H1 (cell line): ENCODE data around the gene TEKTIP1. TPM values are rescaled to one million over a fixed set of nuclear protein-coding genes. Genes with fewer than 3 reads are reported as not detected.
A peak's percentile ranks its signal among the peaks of the same experiment; 100 is the strongest.

ENCODE experiments used
- CBX5 ChIP-seq: fragments of 300-800, 300-1000 bp; sonication (generic); IDR thresholded peaks from 2 replicates; pipeline ENCODE4 v1.7.1; 2016; ENCODE audit warnings: antibody characterized with exemption, low read length, low read depth
- CHD2 ChIP-seq: IDR thresholded peaks from 2 replicates; pipeline ENCODE4 v1.6.1; 2012; ENCODE audit warnings: low read length, improper control_type of control experiment
- E2F6 ChIP-seq: IDR thresholded peaks from 2 replicates; pipeline ENCODE4 v1.6.1; 2012; ENCODE audit warnings: inconsistent platforms
- GABPA ChIP-seq: IDR thresholded peaks from 2 replicates; pipeline ENCODE4 v1.6.1; 2011; ENCODE audit warnings: mild to moderate bottlenecking, low read length, moderate library complexity, borderline replicate concordance; ENCODE audit not compliant: insufficient read depth
- HDAC6 ChIP-seq: IDR thresholded peaks from one replicate; pipeline ENCODE4 v1.7.1; 2012; ENCODE audit warnings: low read depth, mild to moderate bottlenecking, inconsistent platforms, low read length, moderate library complexity
- JUN ChIP-seq: IDR thresholded peaks from 2 replicates; pipeline ENCODE4 v1.6.1; 2011; ENCODE audit warnings: low read depth, mild to moderate bottlenecking, improper control_type of control experiment, low read length
- JUND ChIP-seq: IDR thresholded peaks from 2 replicates; pipeline ENCODE4 v1.6.1; 2011; ENCODE audit warnings: mild to moderate bottlenecking, improper control_type of control experiment, low read length
- MAX ChIP-seq: IDR thresholded peaks from 2 replicates; pipeline ENCODE4 v1.6.1; 2012; ENCODE audit warnings: inconsistent platforms
- NANOG ChIP-seq: IDR thresholded peaks from 2 replicates; pipeline ENCODE4 v1.6.1; 2011; ENCODE audit warnings: low read length, low read depth, mild to moderate bottlenecking, inconsistent platforms; ENCODE audit not compliant: insufficient read depth, poor library complexity, severe bottlenecking
- RAD21 ChIP-seq, 2 experiments: IDR thresholded peaks in 1 of 2; conservative IDR thresholded peaks in 1 of 2; 2 replicates each; pipeline ENCODE4 v1.6.1; 2011; ENCODE audit warnings: low read depth in 2 of 2, low read length in 2 of 2, improper control_type of control experiment in 1 of 2, inconsistent platforms in 1 of 2, mild to moderate bottlenecking in 1 of 2, moderate library complexity in 1 of 2
- RFX5 ChIP-seq: IDR thresholded peaks from 2 replicates; pipeline ENCODE4 v1.6.1; 2011; ENCODE audit warnings: low read depth, low read length, improper control_type of control experiment, borderline replicate concordance
- RNF2 ChIP-seq: fragments of 200-900, 300-1000 bp; sonication (generic); IDR thresholded peaks from 2 replicates; pipeline ENCODE4 v1.7.1; 2016; ENCODE audit warnings: borderline replicate concordance, low read depth, mild to moderate bottlenecking, antibody characterized with exemption, low read length; ENCODE audit not compliant: poor library complexity, severe bottlenecking; ENCODE audit errors: missing control alignments
- SAP30 ChIP-seq: fragments of 300-600 bp; sonication (generic); IDR thresholded peaks from 2 replicates; pipeline ENCODE4 v1.7.1; 2012; ENCODE audit warnings: low read length, moderate library complexity, mild to moderate bottlenecking, inconsistent platforms; ENCODE audit not compliant: insufficient read depth, insufficient replicate concordance
- SIRT6 ChIP-seq: IDR thresholded peaks from one replicate; pipeline ENCODE4 v1.7.1; 2012; ENCODE audit warnings: low read length, inconsistent platforms
- TAF7 ChIP-seq: optimal IDR thresholded peaks from 2 replicates; pipeline ENCODE3; 2011; ENCODE audit warnings: low read depth, mild to moderate bottlenecking, inconsistent platforms, low read length, moderate library complexity, borderline replicate concordance
- TBP ChIP-seq: IDR thresholded peaks from 2 replicates; pipeline ENCODE4 v1.6.1; 2011; ENCODE audit warnings: low read depth, low read length, improper control_type of control experiment
- ZNF274 ChIP-seq: IDR thresholded peaks from 2 replicates; pipeline ENCODE4 v1.7.0; 2012; ENCODE audit warnings: low read length, borderline replicate concordance; ENCODE audit errors: extremely low read depth
- polyA plus RNA-seq, 7 experiments: library from polyadenylated mRNA; depleted of rRNA in 3 of 7; stranded (reverse) in 5 of 7; unstranded in 2 of 7; fragments of >200 nt in 5 of 7; fragments of 200-250 nt in 2 of 7; gene quantifications; 1 replicate in 5 of 7; 2 replicates in 1 of 7; 4 replicates in 1 of 7; pipeline versions ENCODE4 v1.2.1 to v1.2.3, GENCODE V29; 2011 to 2013; ENCODE audit warnings: missing spikeins in 2 of 7, mixed read lengths in 2 of 7
- total RNA-seq: library from RNA; stranded (reverse); fragmentation: NEBNext Ultra II Directional; extraction: Animal tissue kit (Norgen Biotek cat#: 25700); gene quantifications from 2 replicates; pipeline ENCODE4 v1.2.1, GENCODE V29; 2021
- TF ChIP-seq, protein P1 (sequence below): IDR thresholded peaks from 2 replicates; pipeline ENCODE4 v1.6.1; 2012; ENCODE audit warnings: low read length, inconsistent platforms

Gene TEKTIP1
- total and polyA plus RNA-seq, 2 of the 8 experiments (the other 6 are each of a cell fraction or from before 2014, with no cell fraction given), result 1.1 TPM; not detected in 1

GRCh38 chr19:3505598-3506383 lies 33.2 kb upstream of the TEKTIP1 start, which contains the start of gene FZR1 (continued):
- TF ChIP-seq HDAC6, result no peak
- TF ChIP-seq GABPA, result no peak
- peak; percentile 61; the same call in 1 of the 2 replicates for TF ChIP-seq E2F6
- TF ChIP-seq SAP30, result peak; percentile 96
- TF ChIP-seq RAD21 (IDR thresholded peaks at IDR 0.05 in 1 of 2, conservative IDR thresholded peaks at IDR 0.05 in 1 of 2; ENCODE audit: low read depth in 2 of 2, low read length in 2 of 2), result no peak
- TF ChIP-seq TAF7, result peak; percentile 42
- TF ChIP-seq NANOG, result no peak
- no peak for TF ChIP-seq RNF2
- TF ChIP-seq JUND, result no peak; the same call in 1 of the 2 replicates
- TF ChIP-seq CHD2, result no peak
- peak; percentile 49 for TF ChIP-seq TBP
- no peak; the same call in 1 of the 2 replicates for TF ChIP-seq MAX
- TF ChIP-seq, protein P1, sequence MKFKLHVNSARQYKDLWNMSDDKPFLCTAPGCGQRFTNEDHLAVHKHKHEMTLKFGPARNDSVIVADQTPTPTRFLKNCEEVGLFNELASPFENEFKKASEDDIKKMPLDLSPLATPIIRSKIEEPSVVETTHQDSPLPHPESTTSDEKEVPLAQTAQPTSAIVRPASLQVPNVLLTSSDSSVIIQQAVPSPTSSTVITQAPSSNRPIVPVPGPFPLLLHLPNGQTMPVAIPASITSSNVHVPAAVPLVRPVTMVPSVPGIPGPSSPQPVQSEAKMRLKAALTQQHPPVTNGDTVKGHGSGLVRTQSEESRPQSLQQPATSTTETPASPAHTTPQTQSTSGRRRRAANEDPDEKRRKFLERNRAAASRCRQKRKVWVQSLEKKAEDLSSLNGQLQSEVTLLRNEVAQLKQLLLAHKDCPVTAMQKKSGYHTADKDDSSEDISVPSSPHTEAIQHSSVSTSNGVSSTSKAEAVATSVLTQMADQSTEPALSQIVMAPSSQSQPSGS, result no peak
- no peak for TF ChIP-seq SIRT6
- TF ChIP-seq RFX5, result no peak
- no peak for TF ChIP-seq JUN
- TF ChIP-seq ZNF274, result no peak
- no peak for TF ChIP-seq CBX5
